GM12892 (cell line): Measurements from ENCODE around the gene IGFBPL1.

Source experiments
- POLR2A ChIP-seq: IDR thresholded peaks from 2 replicates; pipeline ENCODE4 v1.6.1; 2011; ENCODE audit warnings: low read depth, low read length, control low read depth
- POLR2AphosphoS5 ChIP-seq: IDR thresholded peaks from 2 replicates; pipeline ENCODE4 v1.6.1; 2011; ENCODE audit warnings: low read depth, low read length, control low read depth
- TAF1 ChIP-seq: IDR thresholded peaks from 2 replicates; pipeline ENCODE4 v1.6.1; 2011; ENCODE audit warnings: low read depth, mild to moderate bottlenecking, control low read depth, low read length, borderline replicate concordance

GRCh38 chr9:38359297-38359653 is 65.0 kb downstream of the IGFBPL1 start:
- TF ChIP-seq TAF1 (no peak), POLR2A (no peak), POLR2AphosphoS5 (no peak)
